ENCODE measurements around the gene PKP4. TPM values are rescaled to one million over a fixed set of nuclear protein-coding genes. Genes with fewer than 3 reads are reported as not detected.

The PKP4 gene
- total RNA-seq, 1 donor from 2014 or later = 39.4 TPM

GRCh38 chr2:158482594-158482993 is 25.8 kb downstream of the PKP4 start:
- no peaks in the 10 kb centered on the region for H3K9me3 Mint-ChIP-seq (ENCODE audit: low read depth)
- H3K27me3 Mint-ChIP-seq (ENCODE audit: low read depth) = no peaks in the 10 kb centered on the region
- TF ChIP-seq CTCF (IDR thresholded peaks at IDR 0.05) = no peak
- H3K4me3 Mint-ChIP-seq (ENCODE audit: unreplicated experiment) = no peak overlapping the region
- peaks cover 49% of the 10 kb centered on the region for H3K4me1 Mint-ChIP-seq (ENCODE audit: low read depth)
- peak overlapping the region; percentile 71 for H3K27ac Mint-ChIP-seq (ENCODE audit: unreplicated experiment)
- H3K36me3 Mint-ChIP-seq (ENCODE audit: low read depth) = no peaks in the 10 kb centered on the region
- no peak for DNase-seq (ENCODE audit: low spot score)

- Mint-ChIP-seq H3K27ac (ENCODE audit: unreplicated experiment) (no peak overlapping the region), H3K4me1 (ENCODE audit: low read depth) (peaks cover 55% of the 10 kb centered on the region), H3K27me3 (ENCODE audit: low read depth) (no peaks in the 10 kb centered on the region), H3K9me3 (ENCODE audit: low read depth) (no peaks in the 10 kb centered on the region), H3K4me3 (ENCODE audit: unreplicated experiment) (no peak overlapping the region), H3K36me3 (ENCODE audit: low read depth) (no peaks in the 10 kb centered on the region)
- no peak for TF ChIP-seq CTCF (IDR thresholded peaks at IDR 0.05)
- DNase-seq (ENCODE audit: low spot score) = no peak
Observed at GRCh38 chr2:158484892-158485556, 28.3 kb downstream of the PKP4 start.

- H3K4me1 Mint-ChIP-seq (ENCODE audit: low read depth) = peaks cover 62% of the 10 kb centered on the region
- TF ChIP-seq CTCF (IDR thresholded peaks at IDR 0.05) = no peak
- peak overlapping the region; percentile 92 for H3K27ac Mint-ChIP-seq (ENCODE audit: unreplicated experiment)
- peak overlapping the region; percentile 17 for H3K4me3 Mint-ChIP-seq (ENCODE audit: unreplicated experiment)
- H3K27me3 Mint-ChIP-seq (ENCODE audit: low read depth) = no peaks in the 10 kb centered on the region
- no peak for DNase-seq (ENCODE audit: low spot score)
- no peaks in the 10 kb centered on the region for H3K9me3 Mint-ChIP-seq (ENCODE audit: low read depth)
- no peaks in the 10 kb centered on the region for H3K36me3 Mint-ChIP-seq (ENCODE audit: low read depth)
Observed at GRCh38 chr2:158486150-158486969, 29.6 kb downstream of the PKP4 start.

- Mint-ChIP-seq H3K4me1 (ENCODE audit: low read depth) (peaks cover 62% of the 10 kb centered on the region), H3K4me3 (ENCODE audit: unreplicated experiment) (peak overlapping the region; percentile 17), H3K36me3 (ENCODE audit: low read depth) (no peaks in the 10 kb centered on the region), H3K27ac (ENCODE audit: unreplicated experiment) (peak overlapping the region; percentile 92), H3K27me3 (ENCODE audit: low read depth) (no peaks in the 10 kb centered on the region), H3K9me3 (ENCODE audit: low read depth) (no peaks in the 10 kb centered on the region)
- no peak for TF ChIP-seq CTCF (IDR thresholded peaks at IDR 0.05)
- DNase-seq (ENCODE audit: low spot score) = no peak
Observed at GRCh38 chr2:158486970-158487325, 30.2 kb downstream of the PKP4 start.

- H3K27me3 Mint-ChIP-seq (ENCODE audit: low read depth) = no peaks in the 10 kb centered on the region
- H3K27ac Mint-ChIP-seq (ENCODE audit: unreplicated experiment) = peak overlapping the region; percentile 92
- H3K4me3 Mint-ChIP-seq (ENCODE audit: unreplicated experiment) = peak overlapping the region; percentile 17
- no peaks in the 10 kb centered on the region for H3K9me3 Mint-ChIP-seq (ENCODE audit: low read depth)
- no peaks in the 10 kb centered on the region for H3K36me3 Mint-ChIP-seq (ENCODE audit: low read depth)
- TF ChIP-seq CTCF (IDR thresholded peaks at IDR 0.05) = no peak
- no peak for DNase-seq (ENCODE audit: low spot score)
- peaks cover 60% of the 10 kb centered on the region for H3K4me1 Mint-ChIP-seq (ENCODE audit: low read depth)
Observed at GRCh38 chr2:158487419-158487818, 30.7 kb downstream of the PKP4 start.
